HK-2 (cell line): ENCODE data around the gene SYT6.
"Not testable (repeated sequence)": the region's sequence is repeated elsewhere in the genome, so short reads cannot be mapped to it uniquely, and the experiment has no call there.

Experiments used
- DNase-seq: peaks from one replicate; pipeline ENCODE4 v3.0.0-alpha.2; 2018; ENCODE audit not compliant: unreplicated experiment

The SYT6 gene

GRCh38 chr1:114072246-114072645 lies 81.4 kb downstream of the SYT6 start:
- DNase-seq = no peak

GRCh38 chr1:114069762-114070161 lies 83.9 kb downstream of the SYT6 start:
- not testable (repeated sequence) for DNase-seq

- not testable (repeated sequence) for DNase-seq
These were observed 85.0 kb downstream of the SYT6 start for GRCh38 chr1:114068684-114069083.

- DNase-seq = not testable (repeated sequence)
These were observed 88.0 kb downstream of the SYT6 start for GRCh38 chr1:114065671-114066070.

- DNase-seq = no peak
These were observed 90.1 kb downstream of the SYT6 start for GRCh38 chr1:114063544-114063943.

- no peak for DNase-seq
These were observed 91.1 kb downstream of the SYT6 start for GRCh38 chr1:114062477-114063099.

- no peak for DNase-seq
These were observed 92.4 kb downstream of the SYT6 start for GRCh38 chr1:114061121-114061830.

- DNase-seq = not testable (repeated sequence)
These were observed 95.4 kb downstream of the SYT6 start for GRCh38 chr1:114058236-114058635.

GRCh38 chr1:114054148-114054547 lies 99.5 kb downstream of the SYT6 start:
- DNase-seq = no peak

- no peak for DNase-seq
These were observed 105.4 kb downstream of the SYT6 start for GRCh38 chr1:114048232-114048631.

- no peak for DNase-seq
These were observed 110.1 kb downstream of the SYT6 start for GRCh38 chr1:114043548-114043947.

GRCh38 chr1:114043054-114043453 lies 110.6 kb downstream of the SYT6 start:
- DNase-seq = no peak

GRCh38 chr1:114040273-114041015 lies 113.2 kb downstream of the SYT6 start:
- DNase-seq = no peak
